ENCODE results near the gene CD274.

DNA sequence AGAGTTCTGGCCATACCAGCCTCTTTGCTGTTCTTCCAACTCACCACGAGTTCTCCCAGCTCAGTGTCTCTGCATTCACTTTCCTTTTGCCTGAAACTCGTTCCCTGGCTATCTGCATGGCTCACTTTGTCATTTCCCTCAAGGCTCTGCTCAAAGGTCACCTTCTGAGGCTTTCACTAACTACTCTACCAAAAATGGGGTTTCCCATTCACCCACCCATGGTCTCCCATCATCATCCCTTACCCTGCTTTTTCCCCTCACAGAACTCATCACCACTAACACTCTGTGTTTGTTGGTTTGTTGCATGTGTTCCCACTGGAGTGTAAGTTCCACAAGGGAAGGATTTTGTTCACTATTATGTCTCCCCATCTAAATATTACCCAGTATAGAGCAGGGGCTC lies 29.2 kb upstream of the CD274 start:
- TF ChIP-seq POLR2A (IDR thresholded peaks at IDR 0.05; ENCODE audit: low read depth, low read length) = no peak
- TF ChIP-seq TAF1 (IDR thresholded peaks at IDR 0.05; ENCODE audit: low read depth, low read length) = no peak
